A673 (cell line): ENCODE data around the gene GGNBP2.

Experiments
- CTCF ChIP-seq: fragments of 300-800, 200-600 bp; sonication (generic); conservative IDR thresholded peaks from 2 replicates; pipeline ENCODE4 v1.5.1; 2017; ENCODE audit warnings: low read depth, mild to moderate bottlenecking, antibody characterized with exemption, low read length, moderate library complexity, mixed read lengths
- EZH2 ChIP-seq: fragments of 200-600 bp; sonication (generic); IDR thresholded peaks from 2 replicates; pipeline ENCODE4 v1.6.1; 2017; ENCODE audit warnings: borderline replicate concordance, low read depth, mild to moderate bottlenecking, mixed read lengths, antibody characterized with exemption, low read length; ENCODE audit not compliant: poor library complexity, severe bottlenecking

GRCh38 chr17:36566081-36566480 is 21.4 kb downstream of the GGNBP2 start:
- TF ChIP-seq EZH2 (no peak), CTCF (no peak)
